Spleen (tissue), 7 donors: ENCODE results near the gene PCTP.

Source experiments
- POLR2A ChIP-seq, 3 donors: fragments of 450-650 bp; IDR thresholded peaks; one replicate each; pipeline ENCODE4 v1.5.1; 2017; ENCODE audit warnings: antibody characterized with exemption in 3 of 3, mild to moderate bottlenecking in 1 of 3
- POLR2AphosphoS5 ChIP-seq, 3 donors: sonication (generic); formaldehyde crosslinking; IDR thresholded peaks; one replicate each; pipeline ENCODE4 v1.5.1; 2017; ENCODE audit warnings: antibody characterized with exemption in 3 of 3
- TF ChIP-seq, protein P1 (sequence below), 11 experiments: fragments of 200-600 bp in 7 of 11; fragments of 450-650 bp in 4 of 11; sonication (generic) in 4 of 11; IDR thresholded peaks in 8 of 11; conservative IDR thresholded peaks in 3 of 11; 1 replicate in 7 of 11; 2 replicates in 4 of 11; pipeline versions ENCODE4 v1.4.0 to v1.8.0; 2016 to 2021; ENCODE audit warnings: antibody characterized with exemption in 11 of 11, inconsistent platforms in 4 of 11, mild to moderate bottlenecking in 1 of 11
- donor health status: DM: no; HTN: no; CAD: no; lungs with moderate emphysema.
- donor health status: DM: no; HTN: no; CAD: no.
- donor health status: DM: no; HTN: no; CAD: no.

DNA sequence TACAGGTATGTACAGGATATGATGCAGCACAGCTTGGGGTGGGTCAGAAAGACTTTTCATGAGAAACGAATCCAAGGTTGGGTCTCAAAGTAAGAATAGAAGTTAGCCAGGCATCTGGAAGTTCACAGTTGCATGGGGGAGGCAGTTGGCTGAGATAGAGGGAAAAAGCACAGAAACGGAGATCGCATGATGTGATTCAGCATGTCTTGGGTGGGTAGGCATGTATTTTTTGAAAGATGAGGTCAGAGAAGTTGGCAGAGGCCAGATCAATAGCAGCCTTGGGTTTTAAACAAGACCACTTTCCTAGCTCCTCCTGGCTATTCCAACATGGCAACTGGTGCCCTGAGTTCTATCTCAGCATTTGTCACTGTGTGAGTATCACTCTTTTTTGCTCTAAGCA lies 67.2 kb downstream of the PCTP start:
- TF ChIP-seq, protein P1, sequence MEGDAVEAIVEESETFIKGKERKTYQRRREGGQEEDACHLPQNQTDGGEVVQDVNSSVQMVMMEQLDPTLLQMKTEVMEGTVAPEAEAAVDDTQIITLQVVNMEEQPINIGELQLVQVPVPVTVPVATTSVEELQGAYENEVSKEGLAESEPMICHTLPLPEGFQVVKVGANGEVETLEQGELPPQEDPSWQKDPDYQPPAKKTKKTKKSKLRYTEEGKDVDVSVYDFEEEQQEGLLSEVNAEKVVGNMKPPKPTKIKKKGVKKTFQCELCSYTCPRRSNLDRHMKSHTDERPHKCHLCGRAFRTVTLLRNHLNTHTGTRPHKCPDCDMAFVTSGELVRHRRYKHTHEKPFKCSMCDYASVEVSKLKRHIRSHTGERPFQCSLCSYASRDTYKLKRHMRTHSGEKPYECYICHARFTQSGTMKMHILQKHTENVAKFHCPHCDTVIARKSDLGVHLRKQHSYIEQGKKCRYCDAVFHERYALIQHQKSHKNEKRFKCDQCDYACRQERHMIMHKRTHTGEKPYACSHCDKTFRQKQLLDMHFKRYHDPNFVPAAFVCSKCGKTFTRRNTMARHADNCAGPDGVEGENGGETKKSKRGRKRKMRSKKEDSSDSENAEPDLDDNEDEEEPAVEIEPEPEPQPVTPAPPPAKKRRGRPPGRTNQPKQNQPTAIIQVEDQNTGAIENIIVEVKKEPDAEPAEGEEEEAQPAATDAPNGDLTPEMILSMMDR (IDR thresholded peaks at IDR 0.05 in 8 of 11, conservative IDR thresholded peaks at IDR 0.05 in 3 of 11) = no peak
- TF ChIP-seq POLR2A (IDR thresholded peaks at IDR 0.05) = no peak
- no peak for TF ChIP-seq POLR2AphosphoS5 (IDR thresholded peaks at IDR 0.05)
